Stimulated activated CD8-positive, alpha-beta memory T cell treated with anti-CD3 and anti-CD28 coated beads, Interleukin-4, amount 100 ng/mL, for 24 hours (primary cell): ENCODE results near the gene ICE1.
"Not testable (repeated sequence)": the region's sequence is repeated elsewhere in the genome, so short reads cannot be mapped to it uniquely, and the experiment has no call there.

Source experiments
- DNase-seq: peaks from one replicate; pipeline ENCODE4 v3.0.0-alpha.2; 2020; ENCODE audit warnings: low read depth

Gene ICE1

GRCh38 chr5:5490774-5491347, 68.4 kb downstream of the ICE1 start:
- DNase-seq = no peak

- DNase-seq = no peak
These were observed 69.8 kb downstream of the ICE1 start for GRCh38 chr5:5492087-5492933.

GRCh38 chr5:5492934-5493271, 70.4 kb downstream of the ICE1 start:
- not testable (repeated sequence) for DNase-seq

- peak; percentile 72 for DNase-seq
These were observed 72.3 kb downstream of the ICE1 start for GRCh38 chr5:5494489-5495402.

GRCh38 chr5:5497152-5497788, 74.8 kb downstream of the ICE1 start:
- DNase-seq = no peak

GRCh38 chr5:5499442-5499841, 77.0 kb downstream of the ICE1 start:
- DNase-seq = no peak

- DNase-seq = no peak
These were observed 81.8 kb downstream of the ICE1 start for GRCh38 chr5:5504325-5504724.

- no peak for DNase-seq
These were observed 83.3 kb downstream of the ICE1 start for GRCh38 chr5:5505815-5506214.

- DNase-seq = no peak
These were observed 85.9 kb downstream of the ICE1 start for GRCh38 chr5:5508391-5508790.

GRCh38 chr5:5511904-5512416, 89.5 kb downstream of the ICE1 start:
- no peak for DNase-seq

GRCh38 chr5:5512543-5512942, 90.1 kb downstream of the ICE1 start:
- DNase-seq = no peak

- not testable (repeated sequence) for DNase-seq
These were observed 98.1 kb downstream of the ICE1 start for GRCh38 chr5:5520622-5521021.

GRCh38 chr5:5521029-5521428, 98.6 kb downstream of the ICE1 start:
- no peak for DNase-seq

GRCh38 chr5:5521478-5521877, 99.0 kb downstream of the ICE1 start:
- no peak for DNase-seq

GRCh38 chr5:5522336-5522735, 99.9 kb downstream of the ICE1 start:
- no peak for DNase-seq

- no peak for DNase-seq
These were observed 100.6 kb downstream of the ICE1 start for GRCh38 chr5:5523066-5523505.

- DNase-seq = no peak
These were observed 101.8 kb downstream of the ICE1 start for GRCh38 chr5:5524327-5524726.

GRCh38 chr5:5531371-5531770, 108.9 kb downstream of the ICE1 start:
- no peak for DNase-seq

GRCh38 chr5:5532306-5533076, 110.0 kb downstream of the ICE1 start:
- DNase-seq = no peak

GRCh38 chr5:5533927-5534326, 111.5 kb downstream of the ICE1 start:
- no peak for DNase-seq

- DNase-seq = no peak
These were observed 111.9 kb downstream of the ICE1 start for GRCh38 chr5:5534333-5534732.
